Smooth muscle cell (in vitro differentiated cells): ENCODE measurements around the gene BTC. TPM values are rescaled to one million over a fixed set of nuclear protein-coding genes. Genes with fewer than 3 reads are reported as not detected.

Experiments
- DNase-seq: peaks from one replicate; lab custom pipeline; 2025; ENCODE audit not compliant: unreplicated experiment; lab: John Stamatoyannopoulos, UW
- H2AFZ ChIP-seq: fragments of 200-600 bp; sonication (generic); 2 replicates; pipeline ENCODE4 v1.6.0; 2016; ENCODE audit warnings: antibody characterized with exemption, low read depth, mild to moderate bottlenecking
- H3F3A ChIP-seq: fragments of 200-600 bp; sonication (generic); 2 replicates; pipeline ENCODE4 v1.6.0; 2017; ENCODE audit warnings: antibody characterized with exemption, low read depth
- H3K27ac ChIP-seq: fragments of 200-600 bp; sonication (generic); 2 replicates; pipeline ENCODE4 v1.5.1; 2016; ENCODE audit warnings: low read depth, mild to moderate bottlenecking
- H3K27me3 ChIP-seq: fragments of 200-600 bp; sonication (generic); 2 replicates; pipeline ENCODE4 v1.6.1; 2016; ENCODE audit warnings: low read depth, mild to moderate bottlenecking
- H3K36me3 ChIP-seq: fragments of 200-600 bp; sonication (generic); 2 replicates; pipeline ENCODE4 v1.5.1; 2016; ENCODE audit warnings: low read depth
- H3K4me1 ChIP-seq: fragments of 200-600 bp; sonication (generic); 2 replicates; pipeline ENCODE4 v1.5.1; 2016; ENCODE audit warnings: low read depth
- H3K4me2 ChIP-seq: fragments of 200-600 bp; sonication (generic); 2 replicates; pipeline ENCODE4 v1.6.0; 2016; ENCODE audit warnings: mild to moderate bottlenecking
- H3K4me3 ChIP-seq: fragments of 200-600 bp; sonication (generic); 2 replicates; pipeline ENCODE4 v1.5.1; 2016; ENCODE audit warnings: mild to moderate bottlenecking
- H3K79me2 ChIP-seq: fragments of 200-600 bp; sonication (generic); 2 replicates; pipeline ENCODE4 v1.6.0; 2016; ENCODE audit warnings: low read depth, mild to moderate bottlenecking
- H3K9ac ChIP-seq: fragments of 200-600 bp; sonication (generic); 2 replicates; pipeline ENCODE4 v1.6.0; 2016; ENCODE audit warnings: low read depth
- H3K9me3 ChIP-seq: fragments of 200-600 bp; sonication (generic); replicated peaks from 2 replicates; pipeline ENCODE4 v1.5.1; 2016; ENCODE audit warnings: low read depth
- H4K20me1 ChIP-seq: fragments of 200-600 bp; sonication (generic); 2 replicates; pipeline ENCODE4 v1.6.0; 2016; ENCODE audit warnings: low read depth
- CTCF ChIP-seq: fragments of 200-600 bp; sonication (generic); IDR thresholded peaks from 2 replicates; pipeline ENCODE4 v1.5.1; 2017; ENCODE audit warnings: borderline replicate concordance, mild to moderate bottlenecking, antibody characterized with exemption; ENCODE audit not compliant: insufficient read depth, poor library complexity, severe bottlenecking
- WGBS: methylation state at CpG from one replicate; pipeline ENCODE4 v1.1.7; 2016; ENCODE audit warnings: low lambda C conversion rate; 5-methylcytosine and 5-hydroxymethylcytosine counted together
- polyA plus RNA-seq: library from polyadenylated mRNA; unstranded; fragments of >200 nt; fragmentation: Nextera tagmentation; extraction: Ambion mirVana; gene quantifications from 2 replicates; pipeline ENCODE4 v1.2.1, GENCODE V29; 2016
- total RNA-seq: library from RNA; depleted of rRNA; stranded (reverse); fragments of >200 nt; gene quantifications from 2 replicates; pipeline ENCODE4 v1.2.3, GENCODE V29; 2014

BTC gene
- total and polyA plus RNA-seq, 2 experiments from 2014 or later = 0.18 to 0.21 TPM

- no peaks in the 10 kb centered on the region for H4K20me1 ChIP-seq
- H3K4me1 ChIP-seq = peaks cover 5% of the 10 kb centered on the region
- no peaks in the 10 kb centered on the region for H3K9me3 ChIP-seq
- no peaks in the 10 kb centered on the region for H3K36me3 ChIP-seq
- H3K4me2 ChIP-seq = no peak overlapping the region
- no peak overlapping the region for H2AFZ ChIP-seq
- no peak overlapping the region for H3K4me3 ChIP-seq
- no peaks in the 10 kb centered on the region for H3F3A ChIP-seq
- 31% methylated on average over 2 of the region's 2 CpGs for WGBS
- no peaks in the 10 kb centered on the region for H3K27me3 ChIP-seq
- H3K27ac ChIP-seq = no peak overlapping the region
- H3K79me2 ChIP-seq = no peaks in the 10 kb centered on the region
- TF ChIP-seq CTCF = no peak
- H3K9ac ChIP-seq = no peak overlapping the region
- DNase-seq = no peak
Measured at GRCh38 chr4:74768857-74769525, 25.3 kb downstream of the BTC start.

DNA sequence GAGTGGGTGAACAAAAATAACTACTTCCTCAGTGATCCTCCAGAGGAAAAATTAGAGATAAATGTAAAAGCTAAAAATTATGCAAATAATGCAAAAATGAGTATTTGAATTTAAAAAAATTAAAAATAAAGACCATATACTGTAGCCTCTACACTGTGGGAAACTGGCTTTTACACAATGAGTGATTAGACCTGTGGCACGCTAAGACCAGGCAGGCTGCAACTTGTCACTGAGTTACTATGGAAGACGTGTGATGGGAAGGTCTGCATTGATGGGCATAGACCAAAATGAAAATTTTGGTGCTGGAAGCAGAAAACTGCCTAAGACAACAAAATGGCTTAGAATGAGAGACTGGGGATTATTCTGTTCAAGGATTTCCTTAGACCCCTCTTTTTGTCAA, 30.2 kb downstream of the BTC start:
- H3K9ac ChIP-seq = no peak overlapping the region
- no peaks in the 10 kb centered on the region for H3K9me3 ChIP-seq
- H3K4me2 ChIP-seq = no peak overlapping the region
- no peak for TF ChIP-seq CTCF
- H3K4me3 ChIP-seq = no peak overlapping the region
- no peaks in the 10 kb centered on the region for H3K27me3 ChIP-seq
- no peak for DNase-seq
- no peak overlapping the region for H3K27ac ChIP-seq
- H3F3A ChIP-seq = no peaks in the 10 kb centered on the region
- no peaks in the 10 kb centered on the region for H3K4me1 ChIP-seq
- no peaks in the 10 kb centered on the region for H3K36me3 ChIP-seq
- H4K20me1 ChIP-seq = no peaks in the 10 kb centered on the region
- H3K79me2 ChIP-seq = no peaks in the 10 kb centered on the region
- 68% methylated on average over 2 of the region's 2 CpGs for WGBS
- H2AFZ ChIP-seq = no peak overlapping the region

DNA sequence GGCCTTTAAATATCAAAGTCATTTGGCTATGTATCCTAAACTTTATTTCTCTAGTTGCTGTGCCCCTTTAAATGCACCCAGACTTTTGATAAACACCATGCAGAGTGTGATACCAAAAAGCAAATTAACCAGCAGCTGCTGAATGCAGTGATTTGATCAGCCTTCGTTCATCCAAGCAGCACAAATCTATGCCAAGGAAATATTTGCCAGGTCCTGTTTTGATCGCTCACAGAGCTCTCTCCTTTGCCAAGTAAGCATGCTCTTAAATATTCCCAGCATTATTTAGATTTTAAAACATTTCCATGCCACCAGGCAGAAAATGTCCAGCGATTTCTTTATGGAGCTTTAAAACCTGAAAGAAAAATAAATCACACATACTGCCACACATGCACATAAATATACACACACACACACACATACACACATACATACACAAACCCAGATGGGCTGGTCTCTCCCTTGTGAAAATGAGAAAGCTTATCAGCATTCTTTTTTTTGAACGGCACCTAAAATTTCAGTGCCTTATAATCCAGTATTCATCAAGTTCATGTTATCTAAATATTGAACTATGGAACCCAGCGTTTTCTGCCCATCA, 35.7 kb downstream of the BTC start:
- no peak overlapping the region for H3K9ac ChIP-seq
- no peak overlapping the region for H2AFZ ChIP-seq
- no peaks in the 10 kb centered on the region for H3F3A ChIP-seq
- H3K4me1 ChIP-seq = peaks cover 4% of the 10 kb centered on the region
- 91% methylated on average over 5 of the region's 5 CpGs for WGBS
- no peak overlapping the region for H3K27ac ChIP-seq
- TF ChIP-seq CTCF = no peak
- no peaks in the 10 kb centered on the region for H3K27me3 ChIP-seq
- no peak overlapping the region for H3K4me3 ChIP-seq
- H3K36me3 ChIP-seq = no peaks in the 10 kb centered on the region
- H3K9me3 ChIP-seq = no peaks in the 10 kb centered on the region
- H3K79me2 ChIP-seq = no peaks in the 10 kb centered on the region
- no peak overlapping the region for H3K4me2 ChIP-seq
- no peaks in the 10 kb centered on the region for H4K20me1 ChIP-seq
- DNase-seq = no peak

- Histone ChIP-seq H3K9ac (no peak overlapping the region), H3K36me3 (no peaks in the 10 kb centered on the region), H3K27ac (no peak overlapping the region), H3K4me1 (peaks cover 11% of the 10 kb centered on the region), H3K4me3 (no peak overlapping the region), H3F3A (no peaks in the 10 kb centered on the region), H4K20me1 (no peaks in the 10 kb centered on the region), H2AFZ (no peak overlapping the region), H3K27me3 (no peaks in the 10 kb centered on the region), H3K9me3 (no peaks in the 10 kb centered on the region), H3K4me2 (no peak overlapping the region), H3K79me2 (no peaks in the 10 kb centered on the region)
- no peak for TF ChIP-seq CTCF
- DNase-seq = no peak
Measured at GRCh38 chr4:74757136-74757535, 37.2 kb downstream of the BTC start.
